ENCODE measurements around the gene PET100. TPM values are rescaled to one million over a fixed set of nuclear protein-coding genes. Genes with fewer than 3 reads are reported as not detected.

Gene PET100
- polyA plus RNA-seq, 2 of the 4 experiments (the other 2 are of a cell fraction) = 48.6 to 99.3 TPM

- no peak for TF ChIP-seq REST (IDR thresholded peaks at IDR 0.05)
- TF ChIP-seq CTCF (IDR thresholded peaks at IDR 0.05) = no peak
- TF ChIP-seq POLR2A (IDR thresholded peaks at IDR 0.05; ENCODE audit: low read length) = no peak
- no peak for TF ChIP-seq HMGXB4 (CRISPR knock-in tag; IDR thresholded peaks at IDR 0.05; ENCODE audit: borderline replicate concordance)
- no peak for TF ChIP-seq MAZ (IDR thresholded peaks at IDR 0.05; ENCODE audit: borderline replicate concordance, low read depth, low read length)
- no peak for TF ChIP-seq CBX8 (IDR thresholded peaks at IDR 0.05)
- TF ChIP-seq ZFP36 (IDR thresholded peaks at IDR 0.05; ENCODE audit: borderline replicate concordance, partially characterized antibody) = no peak
Measured at GRCh38 chr19:7644550-7644877, 14.9 kb downstream of the PET100 start (continued).

GRCh38 chr19:7645163-7645562 lies 15.6 kb downstream of the PET100 start:
- Histone ChIP-seq H3K27ac (no peak overlapping the region), H3K4me3 (no peak overlapping the region), H3K9me3 (no peaks in the 10 kb centered on the region), H3K4me2 (no peak overlapping the region), H3K4me1 (no peaks in the 10 kb centered on the region)
- no peak for DNase-seq (ENCODE audit: low read depth in 1 of 2, low spot score in 1 of 2)
- WGBS (ENCODE audit: missing lambda C conversion rate) = 89% methylated on average over 12 of the region's 14 CpGs
- POLR2A ChIA-PET = interaction anchor here (0.6 to 1.3 kb wide), 2 partner anchors 16 to 59 kb away, joined by 4 to 6 read pairs; partner anchors contain the start of genes PET100 and XAB2
- TF ChIP-seq CEBPB (IDR thresholded peaks at IDR 0.05) (no peak), EHF (CRISPR knock-in tag; IDR thresholded peaks at IDR 0.05) (no peak), KDM5A (IDR thresholded peaks at IDR 0.05) (no peak), JUN (IDR thresholded peaks at IDR 0.05) (no peak), ESRRA (IDR thresholded peaks at IDR 0.05; ENCODE audit: borderline replicate concordance, low read length) (no peak), SREBF2 (IDR thresholded peaks at IDR 0.05) (no peak), HOXB5 (CRISPR knock-in tag; IDR thresholded peaks at IDR 0.05) (no peak), BHLHE40 (IDR thresholded peaks at IDR 0.05; ENCODE audit: low read depth, low read length) (no peak), KDM1A (IDR thresholded peaks at IDR 0.05; ENCODE audit: low read depth) (no peak), ZNF302 (CRISPR knock-in tag; IDR thresholded peaks at IDR 0.05) (no peak), CTCF (IDR thresholded peaks at IDR 0.05) (no peak), EHMT2 (IDR thresholded peaks at IDR 0.05; ENCODE audit: low read depth) (no peak)
- ATAC-seq = peak; percentile 12 to 22; a peak in 1 of 6 replicates
- FAIRE-seq = no peak
- CTCF ChIA-PET = interaction anchor here (1.3 to 1.5 kb wide), 2 partner anchors 36 to 77 kb away, joined by 4 to 8 read pairs; partner anchors contain the start of gene TRAPPC5

Data from A549 (cell line).